Stimulated activated CD4-positive, alpha-beta T cell treated with anti-CD3 and anti-CD28 coated beads, Interleukin-1b, Interleukin-23, amount 100 ng/mL, for 4 hours (primary cell): ENCODE measurements around the gene MPST.

ENCODE experiments used
- DNase-seq, 2 donors: peaks; one replicate each; pipeline ENCODE4 v3.0.0-alpha.2; 2020; ENCODE audit warnings: low read depth in 2 of 2

The MPST gene

GRCh38 chr22:37079158-37079557 lies 59.6 kb downstream of the MPST start:
- no peak for DNase-seq
